GM21619 (cell line): ENCODE results near the gene MS4A3.
"Not testable (repeated sequence)": the region's sequence is repeated elsewhere in the genome, so short reads cannot be mapped to it uniquely, and the experiment has no call there.

Experiments used
- ATAC-seq: cut with Tn5 transposase; IDR thresholded peaks from one replicate; pipeline ENCODE4 v1.9.1; 2021; ENCODE audit not compliant: unreplicated experiment

Gene MS4A3, protein sequence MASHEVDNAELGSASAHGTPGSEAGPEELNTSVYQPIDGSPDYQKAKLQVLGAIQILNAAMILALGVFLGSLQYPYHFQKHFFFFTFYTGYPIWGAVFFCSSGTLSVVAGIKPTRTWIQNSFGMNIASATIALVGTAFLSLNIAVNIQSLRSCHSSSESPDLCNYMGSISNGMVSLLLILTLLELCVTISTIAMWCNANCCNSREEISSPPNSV

GRCh38 chr11:60056349-60056969, at the start of gene MS4A3:
Gene MS4A3, plus strand, starts transcription at chr11:60056665. Its CDS starts 4,496 bp downstream, at chr11:60061161.
- ATAC-seq, result no peak

DNA sequence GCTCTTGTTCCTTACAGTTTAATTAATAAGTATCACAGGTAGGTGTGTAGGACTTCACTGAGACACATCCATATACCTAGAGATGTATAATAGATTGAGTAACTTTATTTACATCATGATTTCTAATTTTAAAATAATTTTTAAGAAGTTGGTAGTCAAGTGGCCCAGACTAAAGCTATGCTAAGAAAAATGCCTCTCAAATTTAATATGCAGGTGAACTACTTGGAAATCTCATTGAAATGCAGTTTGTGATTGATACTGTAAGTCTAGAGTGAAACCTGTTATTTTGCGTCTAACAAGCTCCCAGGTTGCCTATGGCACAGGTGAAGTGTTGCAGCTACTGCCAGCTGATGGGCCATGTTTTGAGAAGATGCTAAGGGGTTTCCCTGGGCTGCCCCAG, 39.6 kb upstream of the MS4A3 start, which contains the start of gene OOSP4B:
Gene OOSP4B (plus strand): TSS at position 301 of the 400 bp plus-strand sequence.
- no peak for ATAC-seq

DNA sequence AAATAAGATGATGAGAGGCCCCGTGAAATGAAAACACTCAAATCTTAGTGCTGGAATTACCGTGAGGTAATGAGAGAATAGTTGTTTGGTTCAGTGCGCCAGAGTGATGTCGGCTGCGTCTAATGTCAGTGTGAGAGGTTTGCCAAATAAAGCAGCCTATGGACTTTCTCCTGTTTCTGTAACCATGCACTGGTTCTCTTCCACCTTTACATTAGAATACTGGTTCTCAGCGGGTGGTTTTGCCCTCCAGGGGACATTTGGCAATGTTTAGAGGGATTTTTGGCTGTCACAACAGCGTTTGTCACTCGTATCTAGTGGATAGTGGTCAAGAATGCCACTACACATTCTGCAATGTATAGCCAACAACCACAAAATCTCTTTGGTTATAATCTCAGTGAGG, 38.4 kb upstream of the MS4A3 start:
- ATAC-seq, result no peak

DNA sequence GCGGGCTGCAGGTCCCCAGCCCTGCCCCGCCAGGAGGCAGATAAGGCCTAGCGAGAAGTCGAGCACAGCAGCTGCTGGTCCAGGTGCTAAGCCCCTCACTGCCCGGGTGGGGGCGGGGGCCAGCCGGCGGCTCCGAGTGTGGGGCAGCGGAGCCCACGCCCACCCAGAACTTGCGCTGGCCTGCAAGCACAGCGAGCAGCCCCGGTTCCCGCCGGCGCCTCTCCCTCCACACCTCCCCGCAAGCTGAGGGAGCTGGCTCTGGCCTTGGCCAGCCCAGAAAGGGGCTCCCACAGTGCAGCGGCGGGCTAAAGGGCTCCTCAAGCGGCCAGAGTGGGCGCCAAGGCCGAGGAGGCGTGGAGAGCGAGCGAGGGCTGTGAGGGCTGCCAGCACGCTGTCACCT, 36.1 kb upstream of the MS4A3 start:
- ATAC-seq, result not testable (repeated sequence)

DNA sequence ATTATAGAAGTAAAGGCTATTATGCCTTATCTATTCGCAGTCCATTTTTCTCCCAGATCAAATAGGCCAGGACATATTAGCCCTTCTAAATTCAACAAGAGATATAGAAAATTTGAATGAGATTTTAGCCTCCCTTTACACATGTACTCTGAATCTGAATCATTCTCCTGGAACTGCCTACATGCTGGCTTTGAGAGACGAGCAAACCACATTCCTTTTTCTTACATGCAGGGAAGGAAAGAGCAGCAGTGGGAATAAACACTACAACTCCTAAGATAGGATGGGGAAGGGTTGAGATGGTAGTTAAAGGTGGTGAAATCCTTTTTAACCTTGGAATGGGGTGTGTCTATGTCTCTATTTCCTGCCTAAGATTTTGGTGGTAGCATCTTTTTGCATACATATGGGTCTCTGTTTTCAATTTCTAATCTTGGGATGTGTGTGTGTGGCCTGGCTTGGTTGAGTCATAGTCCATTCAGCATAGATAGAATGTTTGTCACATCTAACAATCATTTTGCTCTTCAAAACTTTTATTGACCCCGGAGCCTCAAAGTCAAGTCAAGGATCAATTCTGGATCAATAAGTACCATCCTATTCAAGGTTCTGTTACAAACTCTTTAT, 27.3 kb upstream of the MS4A3 start:
- ATAC-seq, result no peak

GRCh38 chr11:60040109-60040508, 16.4 kb upstream of the MS4A3 start, which contains the start of gene OOSP2:
Gene OOSP2, plus strand, starts transcription at chr11:60040409. Its CDS starts 51 bp downstream, at chr11:60040460.
- ATAC-seq, result no peak

DNA sequence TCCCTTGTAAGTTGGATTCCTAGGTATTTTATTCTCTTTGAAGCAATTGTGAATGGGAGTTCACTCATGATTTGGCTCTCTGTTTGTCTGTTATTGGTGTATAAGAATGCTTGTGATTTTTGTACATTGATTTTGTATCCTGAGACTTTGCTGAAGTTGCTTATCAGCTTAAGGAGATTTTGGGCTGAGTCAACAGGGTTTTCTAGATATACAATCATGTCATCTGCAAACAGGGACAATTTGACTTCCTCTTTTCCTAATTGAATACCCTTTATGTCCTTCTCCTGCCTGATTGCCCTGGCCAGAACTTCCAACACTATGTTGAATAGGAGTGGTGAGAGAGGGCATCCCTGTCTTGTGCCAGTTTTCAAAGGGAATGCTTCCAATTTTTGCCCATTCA, 6.0 kb upstream of the MS4A3 start:
- ATAC-seq, result not testable (repeated sequence)

GRCh38 chr11:60050839-60051238, 5.6 kb upstream of the MS4A3 start:
- ATAC-seq, result not testable (repeated sequence)

DNA sequence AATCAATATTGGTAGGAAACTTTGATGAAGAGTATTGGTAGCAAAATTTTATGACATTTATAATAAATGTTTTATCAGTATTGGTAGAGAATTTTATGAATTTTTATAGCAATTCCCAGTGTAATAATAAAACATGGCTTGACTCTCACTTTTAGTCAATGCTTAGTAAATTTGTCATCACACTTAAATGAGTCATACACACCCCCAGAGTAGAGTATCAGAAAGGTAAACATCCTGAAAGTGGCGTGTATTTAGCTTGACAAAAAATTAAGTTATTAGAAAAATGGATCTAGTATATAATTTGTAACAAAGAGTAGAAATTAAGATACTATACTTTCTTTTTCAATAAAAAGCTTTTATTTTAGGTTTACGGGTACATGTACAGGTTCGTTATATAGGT, 2.6 kb downstream of the MS4A3 start:
- ATAC-seq, result no peak

DNA sequence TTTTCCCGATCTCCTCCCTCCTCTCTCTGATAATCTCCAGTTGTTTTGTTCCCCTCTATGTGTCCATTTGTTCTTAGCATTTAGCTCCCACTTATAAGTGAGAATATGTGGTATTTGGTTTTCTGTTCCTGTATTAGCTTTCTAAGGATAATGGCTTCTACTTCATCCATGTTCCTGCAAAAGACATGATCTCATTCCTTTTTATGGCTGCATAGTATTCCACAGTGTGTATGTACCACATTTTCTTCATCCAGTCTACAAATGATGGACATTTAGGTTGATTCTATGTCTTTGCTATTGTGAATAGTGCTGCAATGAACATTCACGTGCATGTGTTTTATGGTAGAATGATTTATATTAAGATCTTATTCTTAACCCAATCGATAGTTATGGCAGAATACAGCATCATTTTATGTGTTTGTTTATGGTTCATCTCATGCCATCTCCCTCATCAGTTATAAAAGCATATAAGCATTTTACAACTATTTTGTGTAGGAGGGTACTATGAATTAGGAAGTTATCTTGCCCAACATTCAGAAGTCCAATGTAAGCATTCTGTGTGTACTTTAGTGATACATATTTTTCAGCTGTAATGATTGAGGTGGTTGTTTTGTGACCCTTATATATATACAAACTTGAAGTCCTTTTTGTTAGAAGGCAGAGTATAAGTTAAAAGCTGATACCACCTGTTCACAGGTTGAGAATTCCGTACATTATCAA, 3.2 kb downstream of the MS4A3 start:
- no peak for ATAC-seq

- no peak for ATAC-seq
These were observed 7.6 kb downstream of the MS4A3 start for GRCh38 chr11:60064111-60064510.

GRCh38 chr11:60065801-60066200, 9.3 kb downstream of the MS4A3 start:
- ATAC-seq, result no peak

DNA sequence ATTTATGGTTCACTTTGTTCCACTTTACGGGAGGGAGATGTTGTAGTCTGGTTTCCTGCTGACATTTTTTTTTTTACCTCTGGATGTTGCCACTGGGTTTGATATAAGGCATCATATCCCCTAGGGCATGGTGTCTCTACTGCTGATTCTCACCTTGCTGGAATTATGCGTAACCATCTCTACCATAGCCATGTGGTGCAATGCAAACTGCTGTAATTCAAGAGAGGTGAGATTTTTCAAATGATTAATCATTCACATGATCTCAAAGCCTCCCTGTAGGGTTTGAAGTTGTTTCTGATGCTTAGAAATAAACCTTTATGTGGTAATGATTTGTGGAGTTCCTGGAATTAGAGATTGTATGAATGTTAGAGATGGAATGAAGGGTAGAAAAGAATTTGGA, 13.0 kb downstream of the MS4A3 start:
- no peak for ATAC-seq

DNA sequence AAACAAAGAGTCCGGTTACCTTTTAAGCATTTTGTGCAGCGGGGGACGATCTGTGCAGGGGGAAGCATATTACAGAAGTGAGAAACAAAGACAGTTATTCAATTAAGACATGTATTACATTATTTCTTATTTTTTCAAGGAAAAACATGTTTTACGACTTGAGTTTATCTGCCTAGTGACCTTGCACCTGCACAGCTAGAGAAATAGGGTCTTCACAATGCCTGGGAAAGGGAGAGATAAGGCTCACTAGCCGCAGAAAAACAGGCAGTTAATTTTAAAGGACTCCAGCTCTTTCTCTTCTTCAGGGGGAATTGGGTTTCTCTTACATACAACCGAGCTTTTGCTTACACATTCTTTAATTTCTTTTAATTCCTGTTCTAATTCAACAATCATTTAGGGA, 15.2 kb downstream of the MS4A3 start:
- not testable (repeated sequence) for ATAC-seq

DNA sequence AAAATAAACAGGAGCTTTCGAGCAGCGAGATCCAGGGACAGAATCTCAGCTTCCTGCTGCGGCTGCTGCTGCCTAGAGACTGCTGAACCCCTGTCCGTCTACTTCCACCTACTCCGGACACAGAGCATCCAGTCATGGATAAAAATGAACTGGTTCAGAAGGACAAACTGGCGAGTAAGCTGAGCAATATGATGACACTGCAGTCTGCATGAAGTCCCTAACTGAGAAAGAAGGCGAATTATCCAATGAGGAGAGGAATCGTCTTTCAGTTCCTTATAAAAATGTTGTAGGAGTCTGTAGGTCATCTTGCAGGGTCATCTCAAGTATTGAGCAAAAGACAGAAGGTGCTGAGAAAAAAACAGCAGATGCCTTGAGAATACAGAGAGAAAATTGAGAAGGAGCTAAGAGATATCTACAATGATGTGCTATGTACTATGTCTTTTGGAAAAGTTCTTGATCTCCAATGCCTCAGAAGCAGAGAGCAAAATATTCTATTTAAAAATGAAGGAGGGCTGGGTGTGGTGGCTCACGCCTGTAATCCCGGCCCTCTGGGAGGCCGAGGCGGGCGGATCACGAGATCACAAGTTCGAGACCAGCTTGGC, 20.9 kb downstream of the MS4A3 start:
- ATAC-seq, result no peak

DNA sequence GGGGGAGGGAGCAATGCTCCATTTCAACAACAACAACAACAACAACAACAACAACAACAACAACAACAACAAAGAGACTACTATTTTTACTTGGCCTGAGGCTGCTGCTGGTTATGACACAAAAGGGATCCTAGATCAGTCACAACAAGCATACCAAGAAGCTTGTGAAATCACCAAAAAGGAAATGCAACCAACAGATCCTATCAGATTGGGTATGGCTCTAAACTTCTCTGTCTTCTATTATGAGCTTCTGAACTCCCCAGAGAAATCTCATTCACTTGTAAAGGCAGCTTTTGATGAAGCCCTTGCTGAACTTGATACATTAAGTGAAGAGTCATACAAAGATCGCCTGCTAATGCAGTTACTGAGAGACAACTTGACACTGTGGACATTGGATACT, 21.5 kb downstream of the MS4A3 start:
- ATAC-seq, result no peak

DNA sequence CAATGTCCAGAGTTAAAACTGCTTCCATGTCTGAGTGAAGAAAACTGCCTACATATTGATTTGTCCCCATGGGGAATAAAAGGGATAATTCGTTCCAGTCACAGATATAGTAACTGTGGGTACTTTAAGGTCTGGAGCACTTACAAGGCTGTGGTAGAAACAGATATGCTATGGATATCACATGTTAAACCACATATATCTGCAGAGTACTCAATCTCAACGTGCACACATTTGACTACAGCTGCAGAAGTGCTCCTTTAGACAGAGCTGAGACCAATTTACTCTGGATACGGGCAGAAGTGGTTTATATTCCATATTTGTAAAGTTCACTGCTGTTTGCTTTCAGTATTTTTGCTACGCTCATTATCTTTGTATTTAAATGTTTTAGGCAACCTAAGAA, 22.3 kb downstream of the MS4A3 start:
- no peak for ATAC-seq

- ATAC-seq, result no peak
These were observed 24.1 kb downstream of the MS4A3 start for GRCh38 chr11:60080535-60080934.

DNA sequence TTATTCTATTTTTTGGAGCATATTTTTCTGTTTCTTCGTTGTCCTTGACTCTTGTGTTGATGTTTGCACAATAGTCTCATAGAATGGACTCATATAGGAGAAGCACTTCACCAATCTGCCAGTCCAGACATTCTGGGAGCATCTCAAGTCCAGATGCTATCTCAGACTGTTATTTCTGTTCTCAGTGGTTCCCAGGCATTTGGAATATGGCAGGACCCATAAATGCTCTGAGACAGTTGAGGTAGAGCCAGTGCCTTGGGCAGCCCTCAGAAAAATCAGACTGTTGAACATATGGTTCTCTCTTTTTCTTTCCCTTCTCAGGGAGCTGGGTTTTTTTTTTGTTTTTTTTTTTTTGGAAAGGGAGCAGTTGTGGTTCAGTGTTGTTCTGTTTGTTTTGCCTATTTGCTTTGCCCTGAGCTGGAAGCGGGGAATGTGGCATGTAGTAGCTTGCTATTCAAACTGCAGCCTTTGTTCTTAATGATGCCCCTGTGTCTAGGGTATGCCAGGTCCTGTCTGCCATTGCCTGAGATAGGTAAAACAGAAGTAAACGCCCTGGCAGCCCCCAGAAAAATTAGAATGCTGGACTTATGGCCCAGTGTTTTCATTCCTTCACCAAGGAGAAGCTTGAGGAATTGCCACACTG, 28.3 kb downstream of the MS4A3 start:
- no peak for ATAC-seq

GRCh38 chr11:60085909-60086308, 29.4 kb downstream of the MS4A3 start:
- ATAC-seq, result no peak

DNA sequence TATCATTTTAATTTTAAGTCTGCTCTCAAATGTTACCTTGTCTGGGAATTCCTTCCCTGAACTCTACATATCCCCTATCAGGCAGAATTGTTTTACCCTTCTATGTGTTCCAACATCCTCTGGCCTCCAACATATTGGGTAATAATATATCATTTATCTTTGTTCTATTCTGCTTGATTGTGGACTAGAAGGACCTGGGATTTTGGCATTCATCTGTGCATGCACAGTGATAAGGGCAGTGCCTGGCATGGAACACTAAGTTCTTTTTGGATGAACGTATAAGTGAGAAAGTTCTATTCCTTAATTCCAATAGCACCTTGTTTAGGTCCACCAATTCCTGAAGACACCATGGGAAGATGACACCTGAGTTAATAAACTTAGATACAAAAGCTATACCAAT, 30.8 kb downstream of the MS4A3 start:
- ATAC-seq, result no peak
